ENCODE measurements around the gene ESRP2.
A peak's percentile ranks its signal among the peaks of the same experiment; 100 is the strongest.

ESRP2 gene

DNA sequence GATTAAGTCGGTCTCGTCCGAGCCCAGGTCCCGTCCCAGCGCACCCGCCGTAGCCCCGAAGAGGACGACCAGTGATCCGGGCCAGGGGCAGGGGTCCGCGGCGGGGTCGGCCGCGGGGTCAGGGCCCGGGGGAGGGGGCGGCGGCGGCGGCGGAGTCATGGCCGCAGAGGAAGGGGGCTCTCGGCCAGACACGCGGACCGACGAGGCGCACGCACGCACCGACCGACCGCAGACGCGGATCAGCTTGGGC, at the start of gene ESRP2:
TSS of gene ESRP2 (minus strand) at position 241 of the 250 bp plus-strand sequence. CDS start at position 159, 82 bp downstream.
- no peak for DNase-seq

DNA sequence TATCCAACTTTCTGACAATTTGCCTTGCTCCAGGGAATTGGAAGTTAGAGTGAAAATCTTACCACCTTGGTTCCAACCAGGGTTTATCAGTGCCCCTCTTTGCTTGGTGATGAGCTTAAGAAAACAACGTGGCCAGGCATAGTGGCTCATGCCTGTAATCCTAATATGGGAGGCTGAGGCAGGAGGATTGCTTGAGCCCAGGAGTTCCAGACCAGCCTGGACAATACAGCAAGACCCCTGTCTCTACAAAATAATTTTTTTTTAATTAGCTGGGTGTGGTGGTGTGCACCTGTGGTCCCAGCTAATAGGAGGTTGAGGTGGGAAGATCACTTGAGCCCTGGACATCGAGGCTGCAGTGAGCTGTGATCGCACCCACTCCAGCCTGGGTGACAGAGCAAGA, 49.8 kb upstream of the ESRP2 start:
- DNase-seq = no peak

DNA sequence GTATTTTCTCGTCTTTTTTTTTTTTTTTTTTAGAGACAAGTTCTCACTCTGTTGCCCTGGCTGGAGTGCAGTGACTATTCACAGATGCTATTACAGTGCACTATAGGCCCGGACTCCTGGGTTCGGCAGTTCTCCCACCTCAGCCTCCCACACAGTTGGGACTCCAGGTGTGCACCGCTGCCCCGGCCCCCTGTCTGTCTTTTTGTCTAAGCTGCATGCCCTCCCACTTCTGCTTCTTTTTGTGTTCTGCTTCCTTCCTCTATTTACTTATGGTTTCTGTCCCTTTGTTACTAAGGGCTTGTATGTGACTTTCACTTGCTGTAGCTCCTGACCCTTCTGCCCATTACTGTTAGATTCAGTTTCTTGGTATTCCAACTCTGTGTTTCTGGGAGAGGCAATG, 48.9 kb upstream of the ESRP2 start:
- DNase-seq = peak in 1 of 2 donors; percentile 56

DNA sequence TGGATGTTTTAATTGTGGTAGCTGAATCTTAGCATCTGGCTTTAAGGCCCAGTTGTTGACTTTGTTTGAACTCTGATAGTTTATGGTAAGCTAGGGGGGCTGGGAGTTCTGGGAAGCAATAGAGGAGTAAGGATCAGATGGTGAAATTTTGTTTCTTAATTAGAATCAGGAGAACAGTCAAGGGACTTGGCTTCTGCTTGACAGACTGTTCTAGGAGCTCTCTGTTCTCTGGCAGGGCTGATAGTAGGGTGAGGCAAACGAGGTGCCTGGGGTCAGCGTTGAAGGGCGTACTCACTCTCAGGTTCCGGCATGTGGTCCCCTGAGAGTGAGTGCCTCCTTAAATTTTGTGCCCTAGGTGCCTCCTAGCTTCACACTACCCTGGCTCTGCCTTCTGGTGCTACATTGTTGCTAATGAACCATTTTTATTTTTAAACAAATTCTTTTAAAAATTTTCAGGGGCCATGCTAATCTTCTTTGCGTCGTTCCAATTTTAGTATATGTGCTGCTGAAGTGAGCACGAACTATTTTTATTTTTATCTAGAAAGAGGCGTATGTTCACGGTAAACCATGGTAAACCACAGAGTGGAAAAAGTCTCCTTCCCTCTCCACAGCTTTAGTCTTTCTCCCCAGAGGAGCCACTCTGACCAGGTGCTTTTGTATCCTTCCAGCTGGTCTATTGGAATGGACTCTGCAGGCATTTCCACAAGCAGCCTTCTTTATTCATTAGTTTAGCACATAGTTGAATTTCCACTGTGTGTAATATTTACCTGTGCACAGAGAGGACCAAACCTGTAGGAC, 48.1 kb upstream of the ESRP2 start:
- no peak for DNase-seq

DNA sequence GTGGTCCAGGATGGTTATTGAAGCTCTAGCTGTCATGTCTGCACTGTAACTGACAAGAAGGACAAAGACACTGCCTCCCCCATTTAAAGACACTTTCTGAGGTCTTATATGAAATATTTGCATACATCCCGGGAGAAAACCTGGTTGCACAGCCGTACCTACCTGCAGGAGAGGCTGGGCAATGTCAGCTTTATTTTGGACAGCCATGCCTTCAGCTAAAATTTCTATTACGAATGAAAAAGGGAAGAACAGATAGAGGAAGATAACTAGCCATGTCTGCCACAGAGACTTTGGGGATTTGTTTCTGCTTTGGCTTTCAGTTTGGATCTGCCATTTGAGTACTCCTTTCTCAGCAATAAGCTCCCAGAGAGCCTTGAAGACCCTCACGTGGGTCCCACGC, 47.4 kb upstream of the ESRP2 start:
- DNase-seq = no peak

DNA sequence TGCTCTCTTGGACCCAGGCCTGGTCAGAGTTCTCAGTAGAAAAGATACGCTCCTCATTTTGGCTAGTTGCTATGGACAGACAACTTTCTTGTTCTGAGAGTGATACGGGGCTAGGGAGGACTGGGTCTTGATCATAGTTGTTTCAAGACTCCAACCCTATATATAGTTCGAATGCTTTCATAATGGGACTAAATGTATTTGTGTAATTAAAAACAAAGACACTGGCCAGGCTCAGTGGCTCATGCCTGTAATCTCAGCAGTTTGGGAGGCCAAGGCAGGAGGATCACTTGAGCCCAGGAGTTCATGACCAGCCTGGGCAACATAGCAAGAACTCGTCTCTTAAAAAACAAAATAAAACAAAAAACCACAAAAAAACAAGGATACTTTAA, 46.1 kb upstream of the ESRP2 start:
- no peak for DNase-seq

DNA sequence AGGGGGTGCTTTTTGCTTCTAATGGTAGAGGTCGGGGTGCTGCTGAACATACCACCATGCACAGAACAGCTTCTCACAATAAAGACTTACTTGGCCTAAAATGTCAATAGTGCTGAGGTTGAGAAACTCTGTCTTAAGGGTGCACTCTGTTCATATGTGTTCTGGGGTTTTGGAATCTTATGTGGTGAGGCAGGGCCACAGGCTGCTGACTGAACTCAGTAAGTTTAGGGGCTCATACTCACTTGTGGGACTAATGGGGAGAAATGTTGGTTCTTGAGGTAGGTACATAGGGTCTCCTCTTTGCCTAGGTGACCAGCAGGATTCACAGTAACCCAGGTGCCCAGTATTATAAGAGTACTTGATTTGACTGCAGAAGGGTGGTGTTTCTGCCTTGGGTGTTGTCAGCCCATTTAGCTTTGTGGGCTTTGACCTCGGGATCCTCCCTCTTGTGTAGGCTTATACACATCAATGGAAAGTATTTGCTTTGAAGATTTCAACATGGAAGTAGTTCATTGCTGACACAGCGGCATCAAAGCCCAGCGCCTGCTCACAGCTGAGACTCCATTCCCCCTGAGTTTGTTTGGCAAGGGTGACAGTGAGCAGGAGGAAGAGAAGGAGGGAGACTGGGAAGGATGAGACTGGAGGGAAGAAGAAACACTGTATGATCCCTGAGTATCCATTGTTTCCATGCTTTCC, 45.6 kb upstream of the ESRP2 start:
- peak in 1 of 2 donors; percentile 35 for DNase-seq

DNA sequence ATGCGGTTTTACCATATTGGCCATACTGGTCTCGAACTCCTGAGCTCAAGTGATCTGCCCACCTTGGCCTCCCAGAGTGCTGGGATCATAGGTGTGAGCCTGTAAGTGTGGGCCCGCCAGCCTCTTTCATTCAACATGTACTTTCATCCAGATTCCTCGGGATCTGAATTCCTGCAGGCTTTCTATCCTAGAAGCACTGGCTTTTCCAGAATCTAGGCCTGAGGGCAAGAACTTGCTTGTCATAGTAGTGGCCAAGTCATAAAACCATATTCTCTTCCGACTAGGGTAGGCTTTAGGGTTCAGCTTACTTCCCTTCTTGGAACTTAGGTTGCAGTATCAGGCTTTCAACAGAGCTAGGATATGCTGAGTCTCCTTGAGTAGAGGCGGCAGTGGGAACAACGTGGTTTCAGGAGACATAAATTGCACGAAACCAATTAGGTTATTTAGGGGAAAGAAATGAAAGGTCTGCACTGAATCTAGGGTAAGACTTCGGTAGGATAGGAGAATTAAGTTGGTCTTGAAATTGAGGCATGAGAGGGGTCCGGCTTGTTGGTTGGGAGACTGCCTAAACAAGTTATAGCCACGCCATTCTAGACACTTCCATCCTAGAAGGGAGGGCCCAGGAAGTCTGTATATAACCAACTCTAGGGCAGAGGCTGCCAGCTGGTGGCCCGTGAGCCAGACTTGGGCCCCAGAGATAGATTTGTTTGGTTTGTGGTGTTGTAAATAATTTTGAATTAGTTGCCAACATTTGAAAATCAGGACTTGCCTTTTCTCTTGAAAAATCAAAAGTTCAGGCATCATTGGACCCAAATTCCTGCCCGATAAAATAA, 44.0 kb upstream of the ESRP2 start:
- no peak for DNase-seq

DNA sequence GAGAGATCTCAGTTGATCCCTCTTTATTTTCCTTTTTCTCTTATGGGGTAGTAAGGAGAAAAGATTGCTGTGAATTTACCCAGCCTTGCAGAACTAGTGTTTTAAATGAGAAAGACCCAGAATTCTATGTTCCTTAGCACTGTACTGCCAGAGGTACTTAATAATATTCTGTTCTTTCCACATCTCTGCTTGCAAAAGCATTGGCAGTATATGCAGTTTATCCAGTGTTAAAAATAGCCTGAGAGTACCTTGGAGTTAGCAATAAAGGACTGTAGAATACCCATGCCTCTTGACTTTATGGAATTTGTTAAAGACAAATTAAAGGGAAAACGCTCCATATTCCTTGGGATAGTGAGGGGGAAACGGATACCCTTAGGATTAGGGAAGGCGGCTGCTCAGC, 40.3 kb upstream of the ESRP2 start:
- no peak for DNase-seq

DNA sequence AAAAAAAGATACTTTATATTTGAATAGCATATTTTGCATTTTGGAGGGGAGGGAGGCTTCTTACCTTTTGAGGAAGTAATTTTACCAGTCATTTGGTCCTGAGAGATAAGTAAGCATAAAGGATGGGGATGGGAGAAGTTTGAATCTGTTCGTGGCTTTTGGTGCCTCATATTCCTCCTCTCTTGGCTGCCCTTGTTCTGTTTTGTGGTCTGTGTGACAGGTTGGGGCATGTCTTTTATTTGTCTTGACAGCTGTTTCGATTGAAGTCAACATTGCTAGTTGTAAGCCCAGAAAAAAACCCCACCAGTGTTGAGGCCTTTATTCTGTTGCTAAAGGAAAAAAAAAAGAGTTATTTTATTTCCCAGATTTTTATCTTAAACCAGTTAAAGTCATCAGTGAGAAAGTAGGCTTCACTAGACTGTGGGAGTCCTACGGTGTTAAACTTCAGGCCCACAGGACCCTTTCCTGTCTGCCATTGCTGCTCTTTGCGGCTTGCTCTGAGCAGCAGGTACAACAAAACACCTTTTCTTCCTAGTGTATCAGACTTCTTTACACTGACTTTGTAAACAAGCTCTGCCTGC, 39.8 kb upstream of the ESRP2 start:
- DNase-seq = peak; percentile 40 to 60

DNA sequence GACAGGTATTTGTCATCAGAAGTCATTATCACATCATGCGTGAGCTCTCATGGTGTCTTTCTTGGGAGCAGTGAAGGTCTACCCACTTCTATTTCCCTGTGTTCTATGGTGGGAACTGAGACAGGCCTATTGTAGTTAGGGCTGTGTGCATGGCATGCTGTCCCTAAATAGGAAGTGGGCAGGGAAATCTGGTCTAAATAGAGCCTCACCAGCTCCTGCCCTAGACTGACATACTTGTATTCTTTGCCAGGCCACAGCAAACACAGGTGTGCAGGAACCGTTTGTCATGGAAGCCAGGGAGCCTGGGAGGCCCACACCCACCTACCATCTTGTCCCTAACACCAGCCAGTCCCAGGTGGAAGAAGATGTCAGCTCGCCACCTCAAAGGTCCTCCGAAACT, 38.5 kb upstream of the ESRP2 start:
- no peak for DNase-seq

DNA sequence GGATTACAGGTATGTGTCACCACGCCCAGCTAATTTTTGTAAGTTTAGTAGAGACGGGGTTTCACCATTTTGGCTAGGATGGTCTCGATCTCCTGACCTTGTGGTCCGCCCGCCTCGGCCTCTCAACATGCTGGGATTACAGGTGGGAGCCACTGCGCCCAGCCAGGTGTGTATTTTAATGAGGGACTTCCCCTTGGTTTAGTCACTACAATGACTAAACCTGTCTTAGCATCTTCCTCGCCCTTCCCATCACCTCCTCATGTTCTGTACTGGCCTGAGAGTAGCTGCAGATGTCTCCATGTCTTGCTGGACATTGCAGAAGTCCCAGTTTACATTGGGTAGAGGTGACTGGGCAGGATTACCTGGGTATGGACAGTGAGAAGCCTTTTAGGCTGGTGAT, 38.0 kb upstream of the ESRP2 start:
- DNase-seq = no peak

DNA sequence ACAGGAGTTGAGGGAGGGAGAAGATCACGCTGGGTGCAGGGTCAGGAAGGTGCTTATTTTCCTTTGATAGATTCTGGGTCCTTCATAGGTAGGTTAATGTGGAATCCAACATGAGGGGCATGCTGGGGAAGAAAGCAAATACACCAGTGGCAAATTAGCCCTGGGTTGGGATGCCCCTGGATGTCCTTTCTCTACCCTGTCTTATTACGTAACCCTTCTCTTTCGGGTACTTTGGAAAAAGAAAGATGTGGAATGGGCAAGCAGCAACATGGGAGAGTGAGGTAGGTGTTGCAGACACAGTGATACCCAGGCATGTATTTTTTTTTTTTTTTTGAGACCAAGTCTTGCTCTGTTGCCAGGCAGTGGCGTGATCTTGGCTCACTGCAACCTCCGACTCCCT, 37.5 kb upstream of the ESRP2 start:
- no peak for DNase-seq

DNA sequence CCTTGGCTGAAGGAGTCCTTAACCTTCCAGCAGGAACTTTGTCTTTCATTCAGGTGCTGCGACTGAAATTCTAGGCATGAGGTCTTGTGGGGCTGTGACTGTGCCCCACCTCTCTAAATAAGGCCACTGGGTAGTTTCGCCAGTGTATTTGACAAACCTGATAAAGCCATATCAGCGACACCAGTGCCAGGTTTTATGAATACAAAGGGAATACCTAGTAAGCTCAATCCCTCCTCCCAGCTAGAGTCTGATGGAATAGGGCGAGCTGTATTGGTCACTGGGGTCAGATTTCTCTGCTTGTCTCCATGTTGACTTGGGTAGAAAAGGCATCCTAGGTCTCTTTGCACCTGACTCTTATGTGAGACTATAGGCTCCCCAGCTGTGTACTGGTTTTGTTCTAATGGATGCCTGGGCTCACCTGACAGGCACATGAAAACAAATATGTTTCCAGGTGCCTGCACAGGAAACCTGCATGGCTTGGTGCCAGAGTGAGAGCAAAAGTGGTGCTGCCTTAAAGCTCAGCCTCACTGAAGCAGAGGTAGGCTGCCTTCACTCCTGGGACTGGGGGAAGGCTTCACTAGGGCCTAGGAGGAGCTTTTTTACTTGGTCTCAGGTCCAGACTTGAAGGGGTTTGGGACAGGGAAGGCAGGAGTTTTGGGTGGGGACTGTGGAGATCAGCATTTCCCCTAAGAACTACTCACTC, 36.7 kb upstream of the ESRP2 start:
- peak; percentile 51 to 61 for DNase-seq

DNA sequence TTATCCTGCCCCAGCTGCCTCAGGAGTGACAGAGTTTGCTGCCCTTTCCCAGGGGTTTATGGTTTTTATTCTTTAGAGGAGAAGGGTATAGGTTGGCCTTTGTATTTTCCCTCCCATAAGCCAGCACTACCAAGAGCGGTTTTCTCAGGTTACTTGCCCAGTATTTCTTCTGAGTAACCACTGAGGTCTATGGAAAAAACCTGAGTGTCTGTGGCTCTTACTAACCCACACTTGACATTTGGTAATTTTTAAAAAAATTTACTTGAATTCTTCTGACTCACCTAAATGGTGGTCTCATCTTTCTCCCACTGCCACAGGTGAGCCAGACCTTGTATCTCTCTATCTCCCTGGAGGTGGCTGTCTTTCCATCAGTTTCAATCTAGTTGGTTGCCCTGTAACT, 34.4 kb upstream of the ESRP2 start:
- DNase-seq = no peak

DNA sequence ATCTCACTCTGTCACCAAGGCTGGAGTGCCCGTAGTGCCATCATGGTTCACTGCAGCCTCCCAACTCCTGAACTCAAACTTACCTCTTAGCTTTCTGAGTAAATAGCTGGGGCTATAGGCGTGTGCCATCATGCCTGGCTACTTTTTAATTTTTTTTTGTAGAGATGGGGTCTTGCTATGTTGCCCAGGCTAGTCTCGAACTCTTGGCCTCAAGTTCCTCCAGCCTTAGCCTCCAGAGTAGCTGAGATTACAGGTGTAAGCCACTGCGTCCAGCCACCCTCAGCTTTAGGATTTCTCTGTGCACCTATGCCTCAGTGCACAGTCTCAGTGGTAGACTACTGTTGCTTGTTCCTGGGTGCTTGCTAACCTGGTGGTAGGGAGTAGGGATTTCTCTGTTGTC, 33.9 kb upstream of the ESRP2 start:
- no peak for DNase-seq

DNA sequence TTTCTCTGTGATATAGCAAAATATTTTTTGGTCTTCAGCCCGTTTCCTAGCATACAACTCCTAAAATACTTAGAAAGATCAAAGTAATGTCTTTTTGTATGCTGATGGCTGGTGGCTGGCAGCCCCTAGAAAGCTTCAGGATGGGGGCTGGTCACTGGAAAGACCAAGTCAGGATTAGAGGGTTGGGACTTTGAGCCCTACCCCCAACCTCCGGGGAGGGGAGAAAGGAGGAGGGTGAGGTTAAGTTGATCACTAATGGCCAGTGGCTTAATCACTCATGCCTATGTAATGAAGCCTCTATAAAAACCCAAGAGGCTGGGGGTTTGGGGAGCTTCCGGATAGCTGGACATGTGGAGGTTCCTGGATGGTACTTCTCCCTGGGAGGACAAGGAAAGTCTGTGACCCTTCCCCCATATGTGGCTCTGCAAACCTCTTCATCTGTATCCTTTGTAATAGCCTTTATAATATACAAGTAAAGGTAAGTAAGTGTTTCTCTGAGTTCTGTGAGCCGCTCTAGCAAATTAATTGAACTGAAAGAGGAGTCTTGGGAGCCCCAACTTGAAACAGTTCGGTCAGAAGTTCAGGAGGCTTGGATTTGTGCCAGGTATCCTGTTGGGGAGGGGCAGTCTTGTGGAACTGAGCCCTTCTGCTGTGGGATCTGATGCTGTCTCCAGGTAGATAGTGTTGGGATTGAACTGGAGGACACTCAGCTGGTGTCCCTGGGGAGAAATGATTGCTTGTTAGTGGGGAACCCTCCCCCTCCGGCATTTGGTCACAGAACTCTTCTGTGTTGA, 31.9 kb upstream of the ESRP2 start:
- no peak for DNase-seq

DNA sequence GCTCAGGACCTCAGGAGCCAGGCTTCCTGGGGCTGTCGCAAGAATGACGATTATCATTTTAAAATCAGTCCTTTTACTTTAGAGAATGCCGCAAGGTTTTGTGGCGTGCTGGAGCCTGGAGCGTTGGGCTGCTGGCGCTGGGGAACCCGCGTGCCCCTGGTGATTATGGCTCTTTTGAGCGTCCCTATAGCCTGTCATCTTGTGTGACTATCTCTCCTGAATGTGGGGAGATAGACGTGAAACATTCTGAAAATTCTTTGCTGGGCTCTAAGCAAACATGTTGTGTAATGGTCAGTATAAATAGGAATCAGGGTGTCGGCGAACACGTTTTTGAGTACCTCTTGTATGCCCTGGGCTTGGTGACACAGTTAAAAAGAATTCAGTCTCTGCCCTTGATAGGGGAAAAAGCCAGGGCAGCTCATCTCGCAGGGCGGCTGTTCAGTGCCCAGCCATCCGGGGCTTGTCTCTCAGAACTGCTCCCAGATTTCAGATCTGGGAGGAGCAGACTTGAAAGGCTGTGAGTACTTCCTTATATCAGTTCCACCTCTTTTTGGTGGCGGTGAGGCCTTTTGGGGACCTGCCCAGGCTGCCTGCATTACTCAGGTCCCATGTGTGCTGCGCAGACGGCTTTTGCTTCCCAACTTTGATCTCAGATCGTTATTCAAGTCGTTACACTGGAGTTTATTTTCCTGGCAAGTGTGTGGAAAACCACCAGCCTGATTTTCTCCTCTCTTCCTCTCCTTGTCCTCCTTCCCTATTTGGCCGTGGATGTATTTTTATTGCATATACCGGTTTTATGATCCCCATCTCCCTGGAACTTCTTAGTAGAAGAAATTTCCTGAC, 29.4 kb upstream of the ESRP2 start:
- peak; percentile 49 to 50 for DNase-seq

DNA sequence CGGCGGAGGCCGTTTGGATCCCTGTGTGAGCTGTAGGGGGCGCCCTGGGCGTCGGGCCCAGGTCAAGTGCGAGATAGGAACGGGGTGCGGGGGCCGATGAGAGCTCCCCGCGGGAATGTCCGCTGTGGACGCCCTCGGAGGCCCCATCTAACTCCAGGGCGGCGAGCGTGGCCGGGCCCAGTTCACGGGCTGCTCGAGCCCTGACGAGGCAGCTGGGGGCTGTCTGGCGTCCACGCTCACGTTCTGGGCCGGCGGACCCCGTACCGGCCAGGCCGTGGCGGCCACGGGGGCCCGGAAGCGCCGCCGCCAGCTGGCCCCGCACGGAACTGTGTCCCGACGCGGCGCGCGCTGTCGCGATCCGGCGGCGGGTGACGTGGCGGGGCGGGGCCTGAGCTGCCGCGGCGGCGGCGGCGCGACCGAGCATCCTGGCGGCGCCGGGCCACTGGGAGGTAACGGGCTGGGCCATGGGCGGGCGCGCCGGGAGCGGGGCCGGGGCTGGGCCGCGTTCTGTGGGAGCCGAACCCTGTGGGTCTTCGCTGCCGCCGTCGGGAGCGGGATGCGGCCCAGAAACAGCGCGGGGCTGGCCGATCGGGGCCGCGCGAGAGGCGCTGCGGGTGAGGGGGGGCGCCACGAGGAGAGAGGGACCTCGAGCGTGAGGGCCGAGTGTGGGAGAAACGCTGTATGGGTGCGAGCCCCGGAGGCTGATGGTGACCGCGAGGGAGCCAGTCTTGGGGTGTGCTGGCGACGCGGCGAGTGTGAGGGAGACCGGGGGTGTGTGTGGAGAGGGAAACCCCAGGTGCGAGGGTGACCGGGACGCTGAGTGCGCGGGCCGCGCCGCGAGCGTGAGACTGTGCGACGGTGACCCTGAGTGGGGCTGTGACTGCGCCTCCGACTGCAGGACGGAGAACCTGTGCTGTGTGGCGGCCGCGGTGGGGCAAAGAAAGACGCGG, 28.5 kb upstream of the ESRP2 start, which contains the start of gene SLC7A6:
TSS of gene SLC7A6 (plus strand) at position 399 of the 950 bp plus-strand sequence. CDS start 10,201 bp downstream, outside the sequence.
- peak; percentile 83 to 84 for DNase-seq

All from CD4-positive, alpha-beta T cell treated with Interleukin-1 beta for 1 hour (primary cell).